Neural crest cell (in vitro differentiated cells): ENCODE data around the gene ADAD1. TPM values are rescaled to one million over a fixed set of nuclear protein-coding genes. Genes with fewer than 3 reads are reported as not detected.

Experiments
- DNase-seq: peaks from one replicate; pipeline ENCODE4 v3.0.0; 2021; ENCODE audit warnings: low read depth, mixed read lengths, low spot score
- H3K27ac Mint-ChIP-seq: one replicate; pipeline ENCODE4 v1.8.0; 2021; ENCODE audit warnings: mild to moderate bottlenecking, mixed read lengths; ENCODE audit not compliant: unreplicated experiment
- H3K27me3 Mint-ChIP-seq: 2 replicates; pipeline ENCODE4 v1.8.0; 2021; ENCODE audit warnings: low read depth, mild to moderate bottlenecking, mixed read lengths
- H3K36me3 Mint-ChIP-seq: 2 replicates; pipeline ENCODE4 v1.8.0; 2021; ENCODE audit warnings: low read depth, mild to moderate bottlenecking, mixed read lengths
- H3K4me1 Mint-ChIP-seq: 2 replicates; pipeline ENCODE4 v1.8.0; 2021; ENCODE audit warnings: mixed read lengths
- H3K4me3 Mint-ChIP-seq: one replicate; pipeline ENCODE4 v1.8.0; 2021; ENCODE audit warnings: mild to moderate bottlenecking, mixed read lengths
- H3K9me3 Mint-ChIP-seq: 2 replicates; pipeline ENCODE4 v1.8.0; 2021; ENCODE audit warnings: mixed read lengths
- total RNA-seq: library from RNA; stranded (reverse); gene quantifications from 2 replicates; pipeline ENCODE4 v1.2.1, GENCODE V29; 2021
- TF ChIP-seq, protein P1 (sequence below): fragments of 200-600 bp; sonication (generic); conservative IDR thresholded peaks from 2 replicates; pipeline ENCODE4 v1.5.0; 2021; ENCODE audit warnings: antibody characterized with exemption, mild to moderate bottlenecking

The ADAD1 gene
- total RNA-seq, 1 donor from 2014 or later: not detected

DNA sequence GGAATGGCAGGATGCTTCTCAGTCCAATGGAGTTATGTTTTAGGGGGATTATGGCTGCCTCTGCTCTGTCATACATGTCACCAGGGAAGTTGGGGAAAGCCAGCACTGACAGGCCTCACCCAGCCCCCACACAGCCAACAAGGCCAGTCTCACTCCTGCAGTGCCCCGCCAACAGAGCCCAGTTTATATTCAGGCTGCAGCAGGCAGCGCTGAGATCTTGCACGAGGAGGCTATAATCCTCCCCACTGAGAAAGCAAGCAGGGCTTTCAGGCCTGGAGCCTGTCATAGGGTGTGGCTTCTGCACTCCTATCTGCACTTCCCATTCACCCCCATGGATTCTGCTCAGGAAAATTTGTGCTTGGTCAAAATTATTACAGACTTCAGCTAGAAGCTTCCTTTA is 25.1 kb downstream of the ADAD1 start:
- Mint-ChIP-seq H3K27me3 (peaks cover 2% of the 10 kb centered on the region), H3K9me3 (no peaks in the 10 kb centered on the region), H3K36me3 (no peaks in the 10 kb centered on the region), H3K27ac (no peak overlapping the region), H3K4me1 (no peaks in the 10 kb centered on the region), H3K4me3 (no peak overlapping the region)
- no peak for DNase-seq
- TF ChIP-seq, protein P1, sequence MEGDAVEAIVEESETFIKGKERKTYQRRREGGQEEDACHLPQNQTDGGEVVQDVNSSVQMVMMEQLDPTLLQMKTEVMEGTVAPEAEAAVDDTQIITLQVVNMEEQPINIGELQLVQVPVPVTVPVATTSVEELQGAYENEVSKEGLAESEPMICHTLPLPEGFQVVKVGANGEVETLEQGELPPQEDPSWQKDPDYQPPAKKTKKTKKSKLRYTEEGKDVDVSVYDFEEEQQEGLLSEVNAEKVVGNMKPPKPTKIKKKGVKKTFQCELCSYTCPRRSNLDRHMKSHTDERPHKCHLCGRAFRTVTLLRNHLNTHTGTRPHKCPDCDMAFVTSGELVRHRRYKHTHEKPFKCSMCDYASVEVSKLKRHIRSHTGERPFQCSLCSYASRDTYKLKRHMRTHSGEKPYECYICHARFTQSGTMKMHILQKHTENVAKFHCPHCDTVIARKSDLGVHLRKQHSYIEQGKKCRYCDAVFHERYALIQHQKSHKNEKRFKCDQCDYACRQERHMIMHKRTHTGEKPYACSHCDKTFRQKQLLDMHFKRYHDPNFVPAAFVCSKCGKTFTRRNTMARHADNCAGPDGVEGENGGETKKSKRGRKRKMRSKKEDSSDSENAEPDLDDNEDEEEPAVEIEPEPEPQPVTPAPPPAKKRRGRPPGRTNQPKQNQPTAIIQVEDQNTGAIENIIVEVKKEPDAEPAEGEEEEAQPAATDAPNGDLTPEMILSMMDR: no peak

DNA sequence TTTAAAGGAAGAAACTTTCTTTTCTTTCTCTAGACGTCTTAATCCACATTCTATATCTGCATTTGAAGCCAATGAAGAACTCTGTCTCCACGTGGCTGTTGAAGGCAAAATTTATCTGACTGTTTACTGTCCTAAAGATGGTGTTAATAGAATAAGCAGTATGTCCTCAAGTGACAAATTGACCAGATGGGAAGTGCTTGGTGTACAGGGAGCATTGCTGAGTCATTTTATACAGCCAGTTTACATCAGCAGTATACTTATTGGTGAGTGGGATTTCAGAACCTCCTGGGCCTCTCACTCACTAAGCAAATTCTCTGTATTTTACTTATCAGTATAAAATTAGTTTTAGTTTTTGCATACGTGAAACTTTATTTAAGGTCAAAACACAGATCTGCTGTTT is 33.7 kb downstream of the ADAD1 start:
- TF ChIP-seq, protein P1: no peak
- Mint-ChIP-seq H3K9me3 (no peaks in the 10 kb centered on the region), H3K36me3 (no peaks in the 10 kb centered on the region), H3K27ac (no peak overlapping the region), H3K27me3 (no peaks in the 10 kb centered on the region), H3K4me1 (no peaks in the 10 kb centered on the region), H3K4me3 (no peak overlapping the region)
- no peak for DNase-seq

DNA sequence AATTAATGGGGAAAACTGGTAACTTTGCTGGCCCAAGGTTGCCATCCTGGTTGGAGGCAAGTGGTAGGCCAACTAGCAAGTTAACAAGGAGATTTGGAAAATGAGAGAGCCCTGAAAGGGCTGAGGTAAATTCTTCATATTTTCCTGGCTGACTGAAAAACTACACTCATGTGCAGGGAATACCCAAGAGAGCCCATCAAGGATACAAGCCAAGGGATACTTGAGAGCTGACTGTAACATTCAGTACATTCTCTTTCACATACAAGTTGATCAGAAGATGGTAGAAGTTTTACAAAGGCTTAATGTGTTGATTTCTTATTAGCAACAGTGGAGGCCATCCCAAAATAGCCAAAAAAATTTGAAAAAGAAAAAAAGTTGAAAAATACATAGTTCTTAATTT is 44.4 kb downstream of the ADAD1 start:
- Mint-ChIP-seq H3K27me3 (no peaks in the 10 kb centered on the region), H3K9me3 (peaks cover 8% of the 10 kb centered on the region), H3K27ac (no peak overlapping the region), H3K36me3 (no peaks in the 10 kb centered on the region), H3K4me1 (no peaks in the 10 kb centered on the region), H3K4me3 (no peak overlapping the region)
- DNase-seq: no peak
- TF ChIP-seq, protein P1: no peak

DNA sequence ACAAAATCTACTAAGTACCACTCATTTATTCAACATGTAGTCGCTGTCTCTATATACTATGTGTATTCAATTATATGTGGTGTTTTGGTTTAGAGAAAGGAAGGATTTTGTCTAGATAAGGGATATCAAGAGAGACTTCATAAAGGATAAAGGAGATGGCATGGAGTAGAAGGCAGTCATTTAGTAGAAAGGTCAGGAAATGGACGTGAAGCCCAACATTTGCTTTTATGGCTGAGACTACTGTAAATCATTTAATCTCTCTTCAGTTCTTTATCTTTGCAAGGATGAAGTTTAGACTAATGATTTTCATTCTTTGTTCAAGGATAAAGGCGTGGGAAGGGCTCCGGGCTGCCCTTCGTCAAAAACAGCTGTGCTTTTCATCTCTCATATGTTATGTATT is 52.5 kb downstream of the ADAD1 start:
- Mint-ChIP-seq H3K27ac (no peak overlapping the region), H3K4me3 (no peak overlapping the region), H3K27me3 (no peaks in the 10 kb centered on the region), H3K36me3 (no peaks in the 10 kb centered on the region), H3K4me1 (no peaks in the 10 kb centered on the region), H3K9me3 (no peaks in the 10 kb centered on the region)
- no peak for DNase-seq
- TF ChIP-seq, protein P1: no peak

DNA sequence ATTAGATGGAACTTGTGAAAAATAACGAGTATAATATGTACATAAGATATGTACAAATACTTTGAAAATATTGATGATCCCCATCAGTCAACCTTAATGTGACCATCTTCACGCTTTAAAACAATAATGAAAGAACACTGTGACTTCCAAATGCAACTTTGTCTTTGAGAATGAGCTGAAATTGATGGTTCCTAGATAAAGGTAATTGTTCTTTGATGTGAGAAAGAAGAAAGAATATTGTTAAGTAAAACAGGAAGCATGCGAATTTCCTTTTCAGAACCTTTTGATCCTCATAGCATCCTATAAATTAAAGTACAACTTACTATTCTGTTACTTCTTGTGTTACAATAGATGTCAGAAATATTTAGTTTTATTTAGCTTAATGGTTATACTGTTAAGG is 55.5 kb downstream of the ADAD1 start:
- no peaks in the 10 kb centered on the region for H3K36me3 Mint-ChIP-seq
- no peaks in the 10 kb centered on the region for H3K9me3 Mint-ChIP-seq
- no peaks in the 10 kb centered on the region for H3K4me1 Mint-ChIP-seq
- TF ChIP-seq, protein P1: no peak
- H3K4me3 Mint-ChIP-seq: no peak overlapping the region
- H3K27ac Mint-ChIP-seq: no peak overlapping the region
- no peaks in the 10 kb centered on the region for H3K27me3 Mint-ChIP-seq
- DNase-seq: no peak

DNA sequence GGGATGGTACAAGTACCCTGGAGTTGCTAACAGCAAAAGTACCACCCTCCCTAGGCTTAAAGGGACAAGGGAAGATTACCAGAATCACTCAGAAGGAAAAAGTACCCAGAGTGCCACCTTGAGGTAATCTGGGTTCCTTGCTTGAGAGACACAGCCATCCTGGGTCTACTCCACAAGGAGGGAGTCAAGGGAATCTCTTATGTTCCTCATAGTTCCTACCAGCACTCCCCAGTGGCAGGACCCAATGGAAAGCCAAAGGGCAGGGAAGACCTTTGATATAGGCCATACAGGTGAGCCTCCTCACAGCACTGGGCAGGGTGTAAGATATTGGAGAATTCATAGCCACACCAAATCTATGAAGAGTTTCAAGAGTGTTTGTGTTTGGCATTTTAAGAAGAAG is 72.0 kb downstream of the ADAD1 start:
- H3K9me3 Mint-ChIP-seq: no peaks in the 10 kb centered on the region
- no peak overlapping the region for H3K4me3 Mint-ChIP-seq
- TF ChIP-seq, protein P1: no peak
- H3K27ac Mint-ChIP-seq: no peak overlapping the region
- no peaks in the 10 kb centered on the region for H3K27me3 Mint-ChIP-seq
- H3K36me3 Mint-ChIP-seq: no peaks in the 10 kb centered on the region
- no peaks in the 10 kb centered on the region for H3K4me1 Mint-ChIP-seq
- no peak for DNase-seq
